DMS53 (cell line): ENCODE results near the gene TPSAB1.

Experiments
- DNase-seq: peaks from one replicate; lab custom pipeline; 2025; lab: John Stamatoyannopoulos, UW

TPSAB1 gene

DNA sequence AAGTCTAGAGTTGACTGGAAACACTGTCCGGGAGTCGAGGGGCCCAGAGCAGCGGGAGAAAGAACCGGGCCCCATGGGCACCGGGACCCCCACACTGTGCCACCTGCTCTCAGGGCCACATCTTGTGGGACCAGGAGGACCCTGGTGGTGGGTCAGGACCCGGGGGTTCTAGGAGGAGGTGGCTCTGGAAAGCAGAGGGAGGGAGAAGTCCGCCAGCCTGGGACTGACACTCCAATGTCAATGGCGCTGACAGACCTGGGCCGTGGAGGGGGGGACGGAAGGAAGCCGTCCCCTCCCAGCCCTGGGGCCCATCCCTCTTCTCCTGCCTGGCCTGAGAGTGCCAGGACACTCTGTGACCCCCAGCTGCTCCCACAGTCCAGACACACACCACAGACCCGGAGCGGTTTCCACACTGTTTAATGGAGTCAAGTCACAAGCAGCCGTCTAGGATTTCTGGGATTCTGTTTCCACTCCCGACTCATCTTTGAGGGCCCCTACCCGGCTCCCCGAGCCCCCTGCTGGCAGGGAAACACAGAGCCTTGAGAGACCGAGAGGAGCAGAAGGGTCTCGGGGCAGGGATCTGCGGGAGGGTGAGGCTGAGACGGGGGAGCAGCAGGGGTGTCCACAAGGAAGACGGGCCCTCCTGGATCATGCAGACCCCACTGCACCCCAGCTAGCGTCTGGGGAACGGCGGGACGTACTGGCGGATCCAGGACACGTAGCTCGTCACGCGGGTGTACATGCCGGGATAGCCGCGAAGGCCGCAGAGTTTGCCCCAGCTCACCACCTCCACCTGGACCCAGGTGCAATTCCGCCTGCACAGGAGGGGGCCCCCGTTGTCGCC, 45.4 kb downstream of the TPSAB1 start:
- no peak for DNase-seq

DNA sequence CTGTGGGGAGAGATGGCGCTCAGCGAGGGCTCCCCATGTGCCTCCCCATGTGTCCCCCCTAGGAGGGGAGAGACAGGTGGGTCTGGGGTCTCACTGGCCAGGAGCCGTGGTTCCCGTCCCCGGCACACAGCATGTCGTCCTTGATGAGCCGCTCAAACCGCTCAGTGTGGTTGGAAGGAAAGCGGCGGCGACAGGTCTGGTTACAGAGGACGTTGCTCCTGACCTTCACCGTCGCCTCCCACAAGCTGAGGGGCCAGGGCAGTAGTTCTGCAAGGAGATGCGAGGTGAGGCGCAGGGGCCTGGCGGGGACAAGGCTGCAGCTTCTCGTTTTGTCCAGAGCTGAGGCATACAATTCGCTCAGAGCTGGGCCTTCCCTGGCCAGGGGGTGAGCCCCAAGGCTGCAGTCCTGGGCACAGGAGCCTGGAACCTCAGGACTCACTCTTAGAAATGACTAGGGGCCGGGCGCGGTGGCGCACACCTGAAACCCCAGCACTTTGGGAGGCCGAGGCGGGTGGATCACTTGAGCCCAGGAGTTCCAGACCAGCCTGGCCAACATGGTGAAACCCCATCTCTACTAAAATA, 46.1 kb downstream of the TPSAB1 start:
- no peak for DNase-seq

- peak; percentile 51 for DNase-seq
Observed at GRCh38 chr16:1287982-1288670, 47.6 kb downstream of the TPSAB1 start.

- no peak for DNase-seq
Observed at GRCh38 chr16:1288813-1289476, 48.4 kb downstream of the TPSAB1 start.

GRCh38 chr16:1289477-1289866, 49.0 kb downstream of the TPSAB1 start:
- no peak for DNase-seq

GRCh38 chr16:1290063-1290501, 49.6 kb downstream of the TPSAB1 start:
- DNase-seq: no peak

GRCh38 chr16:1290860-1291575, 50.5 kb downstream of the TPSAB1 start:
- peak; percentile 83 for DNase-seq

- DNase-seq: peak; percentile 92
Observed at GRCh38 chr16:1291576-1291974, 51.1 kb downstream of the TPSAB1 start.
